Measurements from ENCODE around the gene SLU7.

DNA sequence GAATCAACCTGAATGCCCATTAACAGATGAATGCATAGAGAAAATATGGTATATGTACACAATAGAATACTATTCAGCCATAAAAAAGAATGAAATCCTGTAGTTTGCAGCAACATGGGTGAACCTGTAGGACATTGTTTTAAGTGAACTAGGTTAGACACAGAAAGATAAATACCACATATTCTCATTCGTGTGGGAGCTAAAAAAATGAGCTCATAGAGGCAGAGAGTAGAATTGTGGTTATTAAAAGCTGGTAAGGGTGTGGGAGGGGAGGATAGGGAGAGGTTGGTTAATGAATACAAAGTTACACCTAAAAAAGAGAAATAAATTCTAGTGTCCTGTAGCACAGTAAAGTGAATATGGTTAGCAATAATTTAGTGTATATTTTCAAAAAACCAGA, 26.3 kb upstream of the SLU7 start:
- TF ChIP-seq CTCF (IDR thresholded peaks at IDR 0.05): no peak
- no peak for TF ChIP-seq POLR2A (IDR thresholded peaks at IDR 0.05)

All from body of pancreas (tissue), 4 donors.